GM12865 (cell line): ENCODE measurements around the gene CACNA1G.

Experiments used
- DNase-seq: peaks from one replicate; pipeline ENCODE4 v3.0.0; 2010; ENCODE audit warnings: low read depth
- H3K4me3 ChIP-seq: 2 replicates; pipeline ENCODE4 v1.5.1; 2011; ENCODE audit warnings: mild to moderate bottlenecking, low read depth, low read length, control low read depth
- TF ChIP-seq, protein P1 (sequence below): IDR thresholded peaks from 2 replicates; pipeline ENCODE4 v1.5.1; 2011; ENCODE audit warnings: low read length, control low read depth, low read depth, inconsistent platforms; ENCODE audit not compliant: insufficient read depth; ENCODE audit errors: missing control alignments

The CACNA1G gene

GRCh38 chr17:50537721-50538548 is 22.6 kb upstream of the CACNA1G start:
- TF ChIP-seq, protein P1, sequence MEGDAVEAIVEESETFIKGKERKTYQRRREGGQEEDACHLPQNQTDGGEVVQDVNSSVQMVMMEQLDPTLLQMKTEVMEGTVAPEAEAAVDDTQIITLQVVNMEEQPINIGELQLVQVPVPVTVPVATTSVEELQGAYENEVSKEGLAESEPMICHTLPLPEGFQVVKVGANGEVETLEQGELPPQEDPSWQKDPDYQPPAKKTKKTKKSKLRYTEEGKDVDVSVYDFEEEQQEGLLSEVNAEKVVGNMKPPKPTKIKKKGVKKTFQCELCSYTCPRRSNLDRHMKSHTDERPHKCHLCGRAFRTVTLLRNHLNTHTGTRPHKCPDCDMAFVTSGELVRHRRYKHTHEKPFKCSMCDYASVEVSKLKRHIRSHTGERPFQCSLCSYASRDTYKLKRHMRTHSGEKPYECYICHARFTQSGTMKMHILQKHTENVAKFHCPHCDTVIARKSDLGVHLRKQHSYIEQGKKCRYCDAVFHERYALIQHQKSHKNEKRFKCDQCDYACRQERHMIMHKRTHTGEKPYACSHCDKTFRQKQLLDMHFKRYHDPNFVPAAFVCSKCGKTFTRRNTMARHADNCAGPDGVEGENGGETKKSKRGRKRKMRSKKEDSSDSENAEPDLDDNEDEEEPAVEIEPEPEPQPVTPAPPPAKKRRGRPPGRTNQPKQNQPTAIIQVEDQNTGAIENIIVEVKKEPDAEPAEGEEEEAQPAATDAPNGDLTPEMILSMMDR, result no peak
- DNase-seq, result no peak
- no peak overlapping the region for H3K4me3 ChIP-seq

DNA sequence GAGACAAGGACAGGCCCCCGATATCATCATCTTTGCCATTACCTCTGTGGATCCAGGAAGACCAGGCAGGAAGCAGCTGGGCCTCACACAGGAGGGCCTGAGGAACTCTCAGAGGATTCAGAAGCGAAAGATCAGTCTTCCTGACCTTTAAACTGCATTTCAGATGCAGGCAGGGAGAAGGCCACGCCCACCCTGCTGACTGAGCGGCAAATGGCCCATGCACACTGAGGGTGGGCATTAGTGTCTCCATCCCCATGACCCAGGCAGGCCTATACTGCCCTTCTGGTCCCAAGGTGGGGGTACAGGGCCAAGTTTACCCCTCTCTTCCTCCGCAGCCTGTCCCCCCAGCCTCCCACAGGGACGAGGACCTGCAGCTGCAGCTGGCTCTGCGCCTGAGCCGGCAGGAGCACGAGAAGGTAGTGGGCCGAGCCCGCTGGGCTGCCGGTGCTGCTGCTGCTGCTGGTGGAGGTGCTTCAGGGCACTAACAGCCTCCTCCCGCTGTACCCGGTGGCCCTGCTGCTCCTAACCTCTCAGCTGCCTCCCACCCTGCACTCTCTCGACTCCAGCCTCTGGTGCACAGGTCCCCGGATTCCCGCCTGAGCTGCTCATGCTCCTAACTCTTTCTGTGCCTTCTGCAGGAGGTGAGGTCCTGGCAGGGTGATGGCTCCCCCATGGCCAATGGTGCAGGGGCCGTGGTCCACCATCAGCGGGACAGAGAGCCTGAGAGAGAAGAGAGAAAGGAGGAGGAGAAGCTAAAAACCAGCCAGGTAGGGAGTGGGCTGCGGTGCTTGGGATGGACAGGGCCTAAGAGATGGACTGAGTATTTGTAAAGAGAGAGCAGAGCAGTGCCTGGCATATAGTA is 21.7 kb upstream of the CACNA1G start:
- no peak for DNase-seq
- H3K4me3 ChIP-seq, result no peak overlapping the region
- TF ChIP-seq, protein P1, result no peak

DNA sequence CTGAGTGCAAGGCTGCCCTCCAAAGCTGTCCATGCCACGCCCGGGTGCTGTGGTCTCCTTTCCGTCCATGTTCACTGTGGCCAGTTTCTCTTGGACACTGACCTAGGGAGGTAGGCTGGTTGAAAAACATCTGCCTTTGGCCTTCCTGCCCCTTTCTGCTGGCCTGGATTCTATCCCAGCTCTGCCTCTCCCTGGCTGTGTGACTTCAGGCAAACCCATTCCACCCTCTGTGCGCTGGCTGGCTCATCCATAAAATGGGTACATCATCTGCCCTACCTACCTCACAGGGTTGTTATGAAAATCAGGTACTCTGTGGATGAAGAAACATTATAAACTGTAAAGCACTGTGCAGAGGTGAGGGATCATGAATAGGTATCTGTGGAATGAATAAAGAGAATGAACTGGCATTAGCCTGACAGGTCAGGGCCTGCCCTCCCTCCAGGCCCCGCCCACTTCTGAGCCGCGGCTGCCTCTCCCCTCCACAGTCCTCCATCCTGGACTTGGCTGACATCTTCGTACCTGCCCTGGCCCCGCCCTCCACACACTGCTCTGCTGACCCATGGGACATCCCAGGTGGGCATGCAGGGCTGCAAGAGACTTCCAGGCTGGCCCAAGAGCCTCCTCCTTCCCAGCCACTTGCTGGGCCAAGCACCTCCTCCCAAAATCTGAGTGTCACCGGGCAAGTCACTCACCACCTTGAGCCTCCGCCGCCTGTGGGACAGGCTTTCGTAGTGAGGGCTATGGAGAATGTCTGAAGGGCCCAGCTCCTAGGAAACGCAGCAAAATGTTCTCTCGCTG is 20.6 kb upstream of the CACNA1G start:
- peak; percentile 27 for DNase-seq
- TF ChIP-seq, protein P1, result no peak

GRCh38 chr17:50540560-50541401 is 19.7 kb upstream of the CACNA1G start:
- DNase-seq, result no peak
- H3K4me3 ChIP-seq, result no peak overlapping the region
- TF ChIP-seq, protein P1, result no peak

More for the DNA sequence above, 20.6 kb upstream of the CACNA1G start:
- H3K4me3 ChIP-seq, result no peak overlapping the region

- H3K4me3 ChIP-seq, result peak overlapping the region; percentile 62
- TF ChIP-seq, protein P1, result no peak
- DNase-seq, result no peak
Observed at GRCh38 chr17:50541402-50541715, 19.2 kb upstream of the CACNA1G start.
